GM12874 (cell line): ENCODE measurements around the gene CDYL2.

Source experiments
- TF ChIP-seq, protein P1 (sequence below): IDR thresholded peaks from 2 replicates; pipeline ENCODE4 v1.5.1; 2011; ENCODE audit warnings: low read depth, mild to moderate bottlenecking, control low read depth, low read length, moderate library complexity; ENCODE audit not compliant: insufficient read depth

Gene CDYL2

GRCh38 chr16:80704751-80705505 lies 99.5 kb downstream of the CDYL2 start:
- TF ChIP-seq, protein P1, sequence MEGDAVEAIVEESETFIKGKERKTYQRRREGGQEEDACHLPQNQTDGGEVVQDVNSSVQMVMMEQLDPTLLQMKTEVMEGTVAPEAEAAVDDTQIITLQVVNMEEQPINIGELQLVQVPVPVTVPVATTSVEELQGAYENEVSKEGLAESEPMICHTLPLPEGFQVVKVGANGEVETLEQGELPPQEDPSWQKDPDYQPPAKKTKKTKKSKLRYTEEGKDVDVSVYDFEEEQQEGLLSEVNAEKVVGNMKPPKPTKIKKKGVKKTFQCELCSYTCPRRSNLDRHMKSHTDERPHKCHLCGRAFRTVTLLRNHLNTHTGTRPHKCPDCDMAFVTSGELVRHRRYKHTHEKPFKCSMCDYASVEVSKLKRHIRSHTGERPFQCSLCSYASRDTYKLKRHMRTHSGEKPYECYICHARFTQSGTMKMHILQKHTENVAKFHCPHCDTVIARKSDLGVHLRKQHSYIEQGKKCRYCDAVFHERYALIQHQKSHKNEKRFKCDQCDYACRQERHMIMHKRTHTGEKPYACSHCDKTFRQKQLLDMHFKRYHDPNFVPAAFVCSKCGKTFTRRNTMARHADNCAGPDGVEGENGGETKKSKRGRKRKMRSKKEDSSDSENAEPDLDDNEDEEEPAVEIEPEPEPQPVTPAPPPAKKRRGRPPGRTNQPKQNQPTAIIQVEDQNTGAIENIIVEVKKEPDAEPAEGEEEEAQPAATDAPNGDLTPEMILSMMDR, result no peak

DNA sequence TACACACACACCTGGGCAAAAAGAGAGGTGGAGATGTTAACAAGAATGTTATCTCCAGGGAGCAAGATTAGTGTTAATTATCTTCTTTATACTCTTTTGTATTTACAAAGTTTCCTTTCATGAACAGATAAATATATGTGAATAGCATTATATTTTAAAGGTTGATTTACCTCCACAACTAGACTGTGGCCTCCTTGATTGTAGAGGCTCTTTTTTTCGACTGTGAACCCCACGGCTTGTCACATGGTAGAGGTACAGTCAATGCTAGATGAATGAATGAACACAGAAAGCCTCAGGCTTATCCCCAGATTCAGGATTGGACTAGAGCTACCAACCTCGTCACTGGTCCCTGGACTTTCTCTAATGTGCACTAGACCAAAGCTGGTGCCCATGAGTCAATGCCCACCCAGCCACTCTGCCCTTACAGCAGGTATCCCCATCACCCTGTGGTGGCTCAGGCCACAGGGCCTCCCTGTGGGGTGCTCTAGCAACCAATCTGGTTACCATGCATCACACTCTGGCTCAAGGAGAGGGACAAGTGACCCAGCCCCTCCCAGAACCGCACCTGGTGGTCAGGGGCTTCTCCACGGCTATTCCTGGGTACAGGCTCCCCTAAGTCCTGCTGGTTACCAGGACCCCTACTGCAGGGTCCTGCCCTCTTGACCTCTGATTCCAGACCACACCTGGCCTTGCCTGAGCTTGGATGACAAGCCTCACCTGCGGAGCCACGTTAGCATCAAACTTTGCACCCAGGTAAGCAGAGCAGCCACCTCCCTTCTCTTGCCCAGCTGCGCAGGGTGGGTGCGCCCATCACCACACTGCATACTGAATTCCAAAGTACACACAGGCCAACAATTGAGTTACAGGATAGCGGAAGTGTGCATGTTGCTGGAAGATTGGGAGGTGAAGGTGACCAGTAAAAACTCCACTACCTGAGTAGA lies 101.0 kb downstream of the CDYL2 start:
- TF ChIP-seq, protein P1, result no peak

- TF ChIP-seq, protein P1, result no peak
Measured at GRCh38 chr16:80702696-80703095, 101.7 kb downstream of the CDYL2 start.

- TF ChIP-seq, protein P1, result no peak
Measured at GRCh38 chr16:80700558-80700957, 103.8 kb downstream of the CDYL2 start.

DNA sequence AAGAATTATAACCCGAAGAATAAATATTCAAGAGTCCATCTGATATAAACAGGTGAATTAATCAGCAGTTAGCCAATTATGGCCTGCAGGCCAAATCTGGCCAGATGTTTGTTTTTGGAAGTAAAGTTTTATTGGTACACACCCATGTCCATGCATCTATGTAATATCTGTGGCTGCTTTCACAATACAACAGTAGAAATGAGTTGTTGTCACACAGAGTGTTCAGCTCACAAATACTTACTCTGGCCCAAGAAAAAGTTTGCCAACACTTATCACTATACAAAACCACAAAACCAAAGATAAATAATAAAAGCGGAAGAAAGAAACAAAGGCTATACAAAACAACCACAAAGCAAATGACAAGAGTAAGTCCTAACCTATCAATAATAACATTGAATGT lies 109.4 kb downstream of the CDYL2 start:
- TF ChIP-seq, protein P1, result no peak

DNA sequence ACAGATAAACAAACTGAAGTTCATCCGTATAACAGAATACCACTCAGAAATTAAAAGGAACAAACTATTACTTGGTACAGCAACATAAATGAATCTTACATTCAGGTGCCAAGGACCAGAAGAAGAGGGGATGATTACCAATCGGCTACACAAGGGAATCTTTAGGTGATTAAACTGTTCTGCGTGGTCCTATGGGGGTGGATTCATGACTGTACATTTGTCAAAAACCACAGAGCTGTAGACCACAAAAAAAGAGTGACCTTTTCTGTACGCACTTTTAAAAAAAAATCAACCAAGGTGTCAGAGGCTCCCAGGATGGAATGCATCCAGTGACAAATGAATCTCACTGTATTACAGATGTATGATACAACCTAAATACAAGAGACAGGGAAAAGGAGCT lies 110.8 kb downstream of the CDYL2 start:
- TF ChIP-seq, protein P1, result no peak

DNA sequence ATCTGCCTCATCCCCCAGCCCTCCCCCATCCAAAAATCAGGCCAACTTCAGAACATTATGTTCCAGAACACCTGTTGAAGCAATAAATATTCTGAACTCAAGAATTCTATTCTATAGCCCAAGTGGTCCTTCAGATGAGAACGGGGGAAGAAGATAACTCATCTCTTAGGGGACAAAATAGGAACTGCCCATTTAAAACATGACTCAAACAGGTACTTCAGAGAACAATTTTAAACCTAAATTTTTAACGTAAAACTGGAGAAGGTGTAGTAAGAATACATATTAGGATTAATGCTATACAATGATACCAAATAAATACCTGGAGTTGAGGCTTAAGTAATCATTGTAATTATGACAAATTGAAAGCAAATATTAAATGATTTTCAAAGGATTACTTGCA lies 112.1 kb downstream of the CDYL2 start:
- TF ChIP-seq, protein P1, result no peak
